Lower leg skin (tissue), 3 donors: ENCODE results near the gene MTMR3.

Experiments used
- POLR2A ChIP-seq, 2 donors: fragments of 450-650 bp; IDR thresholded peaks; one replicate each; pipeline ENCODE4 v1.6.1; 2016 to 2017; ENCODE audit warnings: antibody characterized with exemption in 2 of 2, mild to moderate bottlenecking in 1 of 2, moderate library complexity in 1 of 2
- TF ChIP-seq, protein P1 (sequence below), 3 donors: fragments of 450-650 bp; IDR thresholded peaks; one replicate each; pipeline ENCODE4 v1.5.1; 2016; ENCODE audit warnings: antibody characterized with exemption in 3 of 3, mild to moderate bottlenecking in 3 of 3, moderate library complexity in 2 of 3

DNA sequence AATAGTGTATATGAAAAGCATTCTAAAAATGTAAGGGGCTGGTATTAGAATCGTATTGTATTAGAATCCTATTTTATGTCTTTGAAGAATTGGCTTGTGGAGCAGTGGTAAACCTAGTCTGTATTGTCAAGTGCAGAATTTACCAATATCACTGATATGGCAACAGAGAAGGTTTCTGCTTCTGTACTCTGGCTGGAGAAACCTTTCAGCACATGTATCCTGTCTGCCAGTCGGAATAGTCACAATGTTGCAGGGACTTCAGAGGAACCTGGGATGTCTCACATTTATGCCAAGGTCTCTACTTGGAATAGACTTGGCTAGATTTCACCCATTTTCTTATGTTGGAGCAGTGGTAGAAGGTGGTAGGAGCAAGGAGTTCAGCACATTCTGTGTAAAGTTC lies 4.4 kb downstream of the MTMR3 start:
- TF ChIP-seq, protein P1, sequence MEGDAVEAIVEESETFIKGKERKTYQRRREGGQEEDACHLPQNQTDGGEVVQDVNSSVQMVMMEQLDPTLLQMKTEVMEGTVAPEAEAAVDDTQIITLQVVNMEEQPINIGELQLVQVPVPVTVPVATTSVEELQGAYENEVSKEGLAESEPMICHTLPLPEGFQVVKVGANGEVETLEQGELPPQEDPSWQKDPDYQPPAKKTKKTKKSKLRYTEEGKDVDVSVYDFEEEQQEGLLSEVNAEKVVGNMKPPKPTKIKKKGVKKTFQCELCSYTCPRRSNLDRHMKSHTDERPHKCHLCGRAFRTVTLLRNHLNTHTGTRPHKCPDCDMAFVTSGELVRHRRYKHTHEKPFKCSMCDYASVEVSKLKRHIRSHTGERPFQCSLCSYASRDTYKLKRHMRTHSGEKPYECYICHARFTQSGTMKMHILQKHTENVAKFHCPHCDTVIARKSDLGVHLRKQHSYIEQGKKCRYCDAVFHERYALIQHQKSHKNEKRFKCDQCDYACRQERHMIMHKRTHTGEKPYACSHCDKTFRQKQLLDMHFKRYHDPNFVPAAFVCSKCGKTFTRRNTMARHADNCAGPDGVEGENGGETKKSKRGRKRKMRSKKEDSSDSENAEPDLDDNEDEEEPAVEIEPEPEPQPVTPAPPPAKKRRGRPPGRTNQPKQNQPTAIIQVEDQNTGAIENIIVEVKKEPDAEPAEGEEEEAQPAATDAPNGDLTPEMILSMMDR (IDR thresholded peaks at IDR 0.05), result no peak
- TF ChIP-seq POLR2A (IDR thresholded peaks at IDR 0.05), result no peak
